HL-60/S4 (cell line): Measurements from ENCODE around the gene ALOX5AP.

Experiments
- in situ Hi-C: fragments of 300-500 bp; cut with MboI; formaldehyde crosslinking; loops from 2 replicates; pipeline ENCODE4 v1.14.3; 2022; ENCODE audit warnings: low sequenced_read_pairs

Gene ALOX5AP

DNA sequence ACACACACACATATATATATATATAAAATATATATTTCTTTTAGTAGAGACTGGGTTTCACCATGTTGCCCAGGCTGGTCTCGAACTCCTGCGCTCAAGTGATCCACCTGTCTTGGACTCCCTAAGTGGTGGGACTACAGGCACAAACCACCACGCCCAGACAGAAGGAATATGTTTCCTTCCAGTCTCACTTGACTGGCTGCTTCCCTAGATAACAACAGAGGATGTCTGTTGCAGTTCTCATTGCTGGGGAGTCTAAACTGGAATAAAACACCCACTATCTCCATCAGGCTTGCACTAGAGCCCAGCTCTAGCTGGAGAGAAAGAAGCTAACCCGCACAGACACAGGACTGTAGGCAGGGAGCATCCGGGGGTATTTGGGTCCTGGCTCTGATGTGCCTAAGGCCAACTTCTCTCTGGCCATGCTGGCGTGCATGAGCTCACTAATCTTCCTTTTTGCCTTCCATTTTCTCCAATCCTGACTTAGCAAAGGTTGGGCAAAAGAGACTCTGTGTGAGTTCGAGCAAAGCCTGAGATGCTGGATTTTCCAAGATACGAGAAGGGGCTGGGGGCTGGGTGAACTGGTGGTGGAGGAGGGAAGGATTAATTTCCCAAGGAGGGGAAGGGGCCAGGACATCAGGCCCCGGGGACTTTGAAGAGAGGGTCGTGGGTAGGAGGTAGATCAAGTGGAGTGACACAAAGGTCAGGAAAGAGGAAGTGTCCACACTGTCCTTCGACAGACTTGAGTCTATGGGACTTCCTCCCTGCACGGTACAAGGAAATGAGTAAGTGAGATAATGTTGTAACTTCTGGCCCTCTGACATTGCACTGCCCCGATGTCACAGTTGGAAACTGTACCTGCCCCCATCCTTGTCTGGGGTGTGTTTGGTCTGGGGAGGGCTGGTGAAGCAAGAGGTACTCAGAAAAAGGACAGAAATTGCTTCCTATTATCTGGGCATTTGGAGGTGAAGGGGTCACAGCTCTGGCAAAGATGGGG lies 22.5 kb upstream of the ALOX5AP start:
- in situ Hi-C loops: no loop called here

DNA sequence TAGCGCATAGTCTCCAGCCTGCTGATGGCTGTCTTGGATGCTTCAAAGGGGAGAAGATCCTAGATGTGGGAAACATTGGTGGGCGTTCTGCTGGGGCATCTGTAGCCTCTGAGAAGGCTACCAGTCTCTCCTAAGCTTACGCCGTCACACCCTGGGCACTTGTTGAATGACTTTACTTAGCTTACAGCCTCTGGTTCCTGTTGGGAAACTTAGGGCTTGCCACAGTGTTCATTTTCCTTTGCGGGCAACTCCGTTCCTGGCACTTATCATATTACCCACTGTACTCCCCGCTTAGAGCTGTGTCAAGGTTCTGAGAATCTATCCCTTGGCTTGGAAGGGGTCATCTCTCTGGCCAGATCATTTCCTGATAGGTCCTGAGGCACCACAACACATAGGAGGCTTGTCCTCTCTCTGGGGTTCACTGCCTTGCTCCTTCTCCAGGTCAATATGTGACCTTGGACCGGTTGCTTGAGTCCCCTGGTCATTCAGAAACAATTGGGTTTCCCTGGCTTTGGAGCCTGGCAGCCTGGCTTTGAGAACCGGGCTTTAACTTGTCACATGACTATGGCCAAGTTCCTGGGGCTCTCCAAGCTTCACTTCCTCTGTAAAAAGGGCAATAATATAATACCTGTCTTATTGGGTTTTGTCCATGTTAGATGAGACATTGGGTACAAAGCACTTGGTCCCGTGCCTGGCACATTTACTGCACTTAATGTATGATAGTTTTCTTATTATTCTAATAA lies 20.5 kb upstream of the ALOX5AP start:
- in situ Hi-C loops: no loop called here

DNA sequence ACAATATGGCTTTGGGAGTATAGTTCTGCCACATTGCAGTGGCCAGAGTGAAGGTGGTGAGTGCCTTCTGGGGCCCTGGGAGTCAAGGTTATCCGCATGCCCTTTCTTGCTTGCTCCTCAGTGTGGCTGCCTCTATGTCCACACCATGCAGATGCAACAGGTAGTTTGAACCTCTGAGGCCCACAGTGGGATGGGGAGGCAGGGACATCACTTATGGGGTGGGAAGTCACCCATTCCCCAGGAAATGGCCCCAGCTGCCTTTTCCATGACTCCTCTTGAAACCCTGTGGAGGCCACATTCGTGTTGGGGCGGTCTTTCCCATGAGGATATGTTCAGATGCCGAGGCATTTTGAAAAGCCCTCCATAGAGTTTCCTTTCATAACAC lies 20.0 kb upstream of the ALOX5AP start:
- in situ Hi-C loops: no loop called here

DNA sequence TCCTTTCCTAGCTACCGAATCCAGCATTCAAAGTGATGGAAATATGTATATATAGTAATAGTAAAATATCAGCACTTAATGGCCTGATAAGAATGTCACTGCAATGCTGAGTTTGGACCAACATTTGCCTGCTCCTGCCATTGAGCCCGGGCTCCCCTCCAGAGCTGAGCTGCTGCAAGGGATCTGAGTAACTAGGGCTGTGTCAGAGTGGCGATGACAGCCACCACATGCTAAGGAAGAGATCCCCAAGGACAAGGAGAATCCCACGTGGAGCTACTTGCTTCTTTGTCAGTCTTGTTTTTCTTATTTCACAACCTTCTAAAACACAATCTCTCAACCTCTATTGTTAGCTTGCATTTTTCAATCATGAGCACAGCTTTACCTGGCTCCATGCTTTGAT lies 19.5 kb upstream of the ALOX5AP start:
- in situ Hi-C loops: no loop called here

DNA sequence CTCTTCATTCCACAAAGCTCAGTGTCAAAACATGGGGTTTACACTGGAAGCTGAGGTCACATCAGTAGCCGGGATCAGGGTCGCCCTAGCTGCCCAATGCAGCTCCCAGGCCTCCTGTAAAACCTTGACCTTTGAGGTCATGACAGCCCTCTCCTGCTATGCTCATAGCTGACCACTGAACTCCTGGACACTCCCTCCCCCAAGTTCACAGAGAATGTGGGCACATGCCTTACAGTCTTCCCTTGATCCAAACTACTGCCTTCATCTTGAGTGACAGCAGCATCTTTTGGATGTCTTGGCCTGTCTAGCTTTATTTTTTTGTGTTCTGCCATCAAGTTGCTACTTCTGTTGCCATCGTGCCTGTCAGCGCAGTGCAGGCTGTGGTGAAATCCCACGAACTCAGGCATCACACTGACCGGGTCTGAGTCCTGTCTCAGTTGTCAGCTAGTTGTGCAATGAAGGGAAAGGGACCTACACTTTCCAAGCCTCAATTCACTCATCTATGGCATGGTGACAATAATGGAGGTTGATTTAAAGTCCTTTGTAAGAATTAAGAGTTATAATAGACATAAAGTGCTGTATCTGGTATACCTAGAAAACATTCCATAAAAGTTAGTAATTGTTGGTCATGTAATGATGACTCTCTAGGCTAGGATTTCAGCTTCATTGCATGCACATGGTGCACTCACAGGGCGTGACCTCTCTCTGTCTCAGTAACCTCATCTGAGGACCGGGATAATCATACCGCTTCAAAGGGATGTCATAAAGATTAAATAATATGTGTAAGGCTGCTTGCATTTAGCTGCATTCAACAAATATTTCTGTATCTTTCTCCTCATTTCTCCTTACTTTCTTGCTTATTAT lies 16.4 kb upstream of the ALOX5AP start:
- in situ Hi-C loops: no loop called here

DNA sequence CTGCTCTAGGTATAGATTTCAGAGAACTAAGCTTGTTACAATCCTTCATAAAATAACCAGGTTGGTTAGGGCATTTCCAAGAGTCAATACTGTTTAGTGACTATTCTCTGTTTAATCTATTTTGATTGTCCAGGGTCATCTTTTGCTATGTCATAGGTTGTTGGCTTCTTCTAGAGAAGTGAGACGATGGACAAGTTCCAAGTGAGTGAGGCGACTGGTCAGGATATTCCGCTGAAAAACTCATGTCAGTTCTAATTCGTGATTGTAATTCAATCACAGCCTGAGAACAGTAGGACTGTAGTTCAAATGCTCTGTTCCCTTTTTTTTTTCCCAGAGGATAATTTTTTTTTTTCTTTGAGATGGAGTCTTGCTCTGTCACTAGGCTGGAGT lies 15.8 kb upstream of the ALOX5AP start:
- in situ Hi-C loops: no loop called here

DNA sequence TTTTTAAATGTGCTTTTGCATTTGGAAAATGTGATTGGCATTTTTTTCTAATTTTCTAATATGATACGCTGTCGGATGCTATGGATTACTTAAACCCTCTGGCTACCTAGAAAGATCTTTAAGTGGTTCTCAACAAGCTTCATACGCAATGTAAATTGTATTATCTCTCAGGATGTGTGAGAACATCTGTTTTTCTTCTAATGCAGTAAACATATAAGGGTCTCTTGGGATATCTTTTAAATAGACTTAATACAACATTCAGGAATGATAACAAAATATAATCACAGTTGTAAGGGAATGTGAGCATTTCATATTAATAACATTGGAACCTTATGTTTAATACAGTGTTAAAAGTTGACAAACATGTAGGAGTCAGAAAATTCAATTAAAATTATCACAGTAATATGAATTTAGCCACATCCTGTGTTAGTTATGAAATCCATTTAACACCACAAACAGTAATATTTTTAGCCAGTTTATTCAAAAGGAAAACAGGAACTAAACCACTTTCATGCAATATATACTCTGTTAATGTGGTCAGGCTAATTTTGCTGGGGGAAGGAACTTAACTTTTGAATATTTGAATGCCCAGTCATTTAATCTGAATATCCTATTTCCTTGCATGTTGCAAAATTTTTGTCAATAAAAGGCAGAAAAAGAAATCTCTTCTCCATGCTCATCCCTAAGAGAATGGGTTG lies 15.0 kb upstream of the ALOX5AP start:
- in situ Hi-C loops: no loop called here

DNA sequence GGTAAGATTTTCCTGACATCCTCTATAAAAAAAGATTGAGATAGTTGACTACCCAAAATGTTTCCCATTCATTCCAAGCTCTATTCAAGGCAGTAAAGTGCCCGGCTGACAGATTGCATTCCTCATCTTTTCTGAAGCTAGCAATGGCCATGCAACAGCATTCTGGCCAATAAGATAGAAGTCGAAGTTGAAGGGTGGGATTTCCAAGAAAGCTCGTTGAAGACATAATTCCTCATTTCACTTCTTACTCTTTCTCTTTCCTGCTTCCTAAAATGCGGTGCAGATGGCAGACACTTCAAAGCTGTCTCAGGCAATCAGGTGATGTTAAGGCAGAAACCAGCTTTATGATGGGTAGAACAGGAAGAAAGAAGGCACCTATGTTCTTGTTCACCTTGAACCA lies 13.4 kb upstream of the ALOX5AP start:
- in situ Hi-C loops: no loop called here

DNA sequence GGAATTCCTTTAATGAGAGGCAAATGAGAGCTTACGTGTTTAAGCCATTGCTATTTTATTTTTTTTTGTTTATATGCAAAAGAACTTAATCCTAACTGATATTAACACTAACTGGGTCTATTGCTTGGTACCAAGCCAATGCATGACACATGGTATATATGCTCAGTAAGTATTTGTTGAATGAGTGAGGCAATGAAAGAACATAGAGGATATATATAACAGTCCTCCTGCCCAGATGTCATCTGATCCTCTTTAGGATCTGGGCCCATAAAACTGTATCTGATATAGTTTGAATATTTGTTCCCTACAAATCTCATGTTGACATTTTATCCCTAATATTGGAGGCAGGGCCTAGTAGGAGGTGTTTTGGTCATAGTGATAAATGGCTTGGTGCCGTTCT lies 13.0 kb upstream of the ALOX5AP start:
- in situ Hi-C loops: no loop called here

DNA sequence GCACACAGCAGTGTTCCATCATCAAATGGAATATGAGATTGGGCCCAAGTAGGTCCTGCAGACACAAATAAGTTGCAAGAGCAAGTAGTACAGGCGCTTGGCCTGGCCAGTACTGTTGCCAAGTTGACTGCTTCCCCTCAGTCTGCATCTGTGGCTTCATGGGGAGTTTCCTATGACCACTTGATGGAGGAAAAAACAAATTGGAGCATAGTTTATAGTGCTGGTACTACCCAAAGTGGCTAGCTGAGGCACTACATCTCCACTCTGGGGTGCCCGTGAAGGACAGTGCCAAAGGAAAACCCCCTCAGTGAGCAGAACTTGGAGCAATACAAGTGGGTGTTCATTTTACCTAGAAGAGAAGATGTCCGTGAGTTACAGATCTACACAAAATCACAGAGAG lies 10.6 kb upstream of the ALOX5AP start:
- in situ Hi-C loops: no loop called here

DNA sequence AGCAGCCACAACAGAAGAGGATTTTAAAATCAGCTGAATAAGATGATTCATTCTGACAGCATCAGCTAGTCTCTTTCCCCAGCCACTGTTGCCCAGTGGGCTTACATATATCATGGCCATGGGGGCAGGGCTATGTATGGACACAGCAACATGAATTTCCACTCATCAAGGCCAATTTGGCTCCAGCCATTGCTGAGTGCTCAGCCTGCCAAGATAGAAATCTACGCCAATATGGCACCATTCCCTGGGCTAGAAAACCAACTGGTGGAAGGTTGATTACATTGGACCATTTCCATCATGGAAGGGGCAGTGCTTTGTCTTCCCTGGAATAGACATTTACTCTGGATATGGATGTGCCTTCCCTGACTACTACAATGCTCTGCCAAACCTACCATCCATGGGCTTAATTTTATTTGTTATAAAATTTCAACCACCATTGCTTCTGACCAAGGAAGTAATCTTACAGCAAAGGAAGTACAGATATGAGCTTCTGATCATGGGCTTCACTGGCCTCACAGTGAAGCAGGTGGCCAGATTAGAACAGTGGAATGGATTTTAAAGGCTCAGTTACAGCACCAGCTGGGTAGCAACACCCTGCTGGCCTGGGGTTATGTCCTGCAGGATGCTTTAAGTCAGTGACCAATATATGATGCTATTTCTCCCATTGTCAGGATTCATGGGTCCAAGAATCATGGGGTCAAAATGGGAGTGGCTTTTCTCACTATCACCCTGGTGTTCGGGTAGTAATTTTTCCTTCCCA lies 9.8 kb upstream of the ALOX5AP start:
- in situ Hi-C loops: no loop called here

DNA sequence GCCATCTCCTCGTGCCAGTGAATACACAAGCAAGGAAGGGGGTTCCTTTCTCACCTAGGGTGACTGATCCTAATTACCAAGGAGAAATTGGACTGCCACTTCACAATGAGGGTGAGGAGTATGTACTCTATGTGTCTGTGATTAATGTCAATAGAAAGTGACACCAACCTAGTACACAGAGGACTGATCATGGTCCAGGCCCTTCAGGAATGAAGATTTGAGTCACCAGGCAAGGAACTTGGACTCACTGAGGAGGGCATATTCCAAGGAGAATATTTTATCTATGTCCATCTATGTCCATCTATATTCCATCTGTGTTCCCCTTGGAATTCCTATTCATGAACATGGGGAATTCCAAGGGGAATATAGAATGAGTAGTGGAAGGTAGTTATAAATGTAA lies 9.2 kb upstream of the ALOX5AP start:
- in situ Hi-C loops: no loop called here

DNA sequence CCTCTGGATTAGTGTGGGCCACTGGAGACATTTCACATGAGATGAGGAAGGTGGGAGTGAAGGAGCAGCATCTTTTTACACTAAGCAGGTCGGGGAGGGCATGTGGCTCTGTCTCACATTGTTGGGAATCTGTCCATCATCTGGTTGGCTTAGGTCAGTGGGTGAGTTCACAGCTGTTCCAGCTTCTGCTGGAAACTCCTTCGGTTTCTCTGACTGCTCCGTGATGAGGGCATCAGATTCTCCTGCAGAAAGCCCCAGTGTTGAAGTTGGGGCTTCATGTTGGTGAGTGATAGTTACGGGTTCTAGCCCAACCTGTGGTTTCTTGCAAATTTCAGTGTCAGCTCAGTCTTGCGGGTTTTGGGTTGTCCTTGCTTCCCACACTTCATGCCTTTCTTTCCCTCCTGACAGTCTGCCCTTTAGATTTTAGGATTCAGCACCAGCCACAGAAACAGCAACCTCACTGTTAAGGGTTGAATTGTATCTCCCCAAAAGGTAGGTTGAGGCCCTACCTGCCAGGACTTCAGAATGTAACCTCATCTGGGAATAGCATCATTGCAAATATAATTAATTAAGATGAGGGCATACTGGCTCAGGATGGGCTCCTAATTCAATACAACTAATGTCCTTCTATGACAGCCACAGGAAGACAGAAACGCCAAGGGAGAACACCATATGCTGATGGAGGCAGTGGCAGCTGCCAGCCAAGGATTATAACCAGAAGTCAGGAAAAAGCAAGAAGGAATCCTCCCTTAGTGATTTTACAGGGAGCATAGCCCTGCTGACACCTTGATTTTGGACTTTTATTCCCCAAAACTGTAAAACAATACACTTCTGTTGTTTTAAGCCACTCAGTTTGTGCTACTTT lies 7.6 kb upstream of the ALOX5AP start:
- in situ Hi-C loops: no loop called here

DNA sequence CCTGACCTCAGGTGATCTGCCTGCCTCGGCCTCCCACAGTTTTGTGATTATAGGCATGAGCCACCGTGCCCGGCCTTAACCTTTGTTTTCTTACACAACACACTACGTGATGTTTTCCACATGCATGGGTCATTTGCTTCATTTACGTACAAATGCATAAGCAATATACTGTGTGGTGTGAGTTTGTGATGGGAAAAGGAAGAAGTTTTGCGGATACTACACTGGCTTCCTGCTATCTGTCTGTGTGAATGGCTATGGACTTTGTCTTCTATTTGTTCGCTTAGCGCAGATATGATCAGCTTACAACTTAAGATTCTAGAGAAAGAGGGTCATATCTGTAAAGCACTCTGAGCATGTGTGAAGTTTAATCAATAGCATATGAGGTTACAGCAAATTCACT lies 5.5 kb upstream of the ALOX5AP start:
- in situ Hi-C loops: no loop called here

DNA sequence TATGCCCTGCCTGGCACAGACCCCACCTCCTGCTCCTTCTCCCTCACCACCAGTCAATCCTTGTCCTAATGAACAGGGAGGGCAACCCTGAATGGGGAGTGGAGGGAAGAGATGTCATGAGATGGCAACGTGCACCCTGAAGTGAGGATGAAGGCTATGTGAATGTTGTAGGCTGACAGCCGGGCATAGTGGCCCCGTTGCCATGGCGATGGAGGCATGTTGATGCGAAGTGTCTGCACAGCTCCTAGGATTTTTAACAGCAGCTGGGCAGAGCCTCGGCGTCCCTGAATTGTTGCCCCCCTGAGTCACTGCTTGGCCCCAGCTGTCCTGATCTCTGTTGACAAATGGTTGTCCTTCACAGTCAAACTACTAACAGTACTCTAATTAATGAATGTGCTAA lies 4.8 kb upstream of the ALOX5AP start:
- in situ Hi-C loops: no loop called here

DNA sequence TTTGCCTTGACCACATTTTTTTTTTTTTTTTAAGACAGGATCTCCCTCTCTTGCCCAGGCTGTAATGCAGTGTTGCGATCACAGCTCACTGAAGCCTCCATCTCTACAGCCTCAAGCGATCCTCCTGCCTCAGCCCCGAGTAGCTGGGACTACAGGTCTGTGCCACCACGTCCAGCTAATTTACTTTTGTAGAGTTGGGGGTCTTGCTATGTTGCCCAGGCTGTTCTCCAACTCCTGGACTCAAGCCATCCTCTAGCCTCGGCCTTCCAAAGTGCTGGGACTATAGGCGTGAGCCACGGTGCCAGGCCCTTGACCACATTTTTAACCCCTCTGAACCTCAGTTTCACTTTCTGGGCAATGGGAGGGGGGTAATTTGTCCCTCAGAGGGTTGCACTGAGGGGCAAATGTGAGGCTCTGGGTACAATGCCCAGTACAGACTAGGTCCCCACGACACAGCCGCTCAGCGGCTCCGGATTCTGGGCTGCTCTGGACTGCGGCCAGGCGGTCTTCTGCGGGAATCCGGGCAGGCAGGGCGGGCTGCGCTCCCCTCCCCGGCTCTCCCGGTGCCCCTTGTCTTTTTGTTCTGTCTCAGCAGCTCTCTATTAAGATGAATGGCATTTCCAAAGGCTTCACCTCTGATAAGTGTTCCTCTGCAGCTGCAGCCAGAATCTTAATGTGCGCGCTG lies 3.8 kb upstream of the ALOX5AP start:
- in situ Hi-C loops: no loop called here

DNA sequence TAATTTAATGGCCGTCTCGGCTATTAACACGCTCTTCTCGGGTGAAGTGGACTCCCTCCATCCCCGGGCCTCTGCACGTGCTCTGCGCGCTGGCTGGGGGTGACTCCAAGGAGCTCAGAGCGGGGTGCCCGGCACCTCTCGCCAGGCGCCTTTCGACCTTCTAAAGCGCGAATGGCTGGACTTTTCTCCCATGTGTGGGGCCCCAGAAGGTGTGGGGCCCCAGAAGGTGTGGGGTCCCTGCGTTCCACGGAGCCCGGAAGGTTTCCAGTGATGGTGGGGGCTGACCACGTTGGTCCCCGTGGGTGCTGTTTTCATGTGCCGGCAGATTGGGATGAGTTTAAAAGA lies 3.3 kb upstream of the ALOX5AP start:
- in situ Hi-C loops: no loop called here

DNA sequence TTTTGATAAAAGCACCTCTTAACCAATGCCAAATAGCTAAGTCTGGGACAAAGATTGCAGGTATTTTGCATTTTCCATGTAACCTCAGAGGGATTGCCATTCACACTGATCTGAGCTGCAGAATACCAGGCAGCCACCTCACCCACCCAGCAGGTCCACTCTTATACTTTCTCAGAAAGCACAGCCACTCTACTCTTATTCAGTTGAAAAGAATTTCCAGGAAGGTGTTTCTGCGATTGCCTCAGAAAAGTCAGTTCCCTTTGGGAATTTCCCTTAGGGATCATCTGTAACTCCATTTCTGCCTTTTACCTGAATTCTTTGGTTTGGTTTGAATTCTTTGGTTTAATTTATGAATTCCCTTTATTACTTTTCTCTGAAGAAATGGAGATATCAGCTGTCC lies 904 bp upstream of the ALOX5AP start:
- in situ Hi-C loops: no loop called here

DNA sequence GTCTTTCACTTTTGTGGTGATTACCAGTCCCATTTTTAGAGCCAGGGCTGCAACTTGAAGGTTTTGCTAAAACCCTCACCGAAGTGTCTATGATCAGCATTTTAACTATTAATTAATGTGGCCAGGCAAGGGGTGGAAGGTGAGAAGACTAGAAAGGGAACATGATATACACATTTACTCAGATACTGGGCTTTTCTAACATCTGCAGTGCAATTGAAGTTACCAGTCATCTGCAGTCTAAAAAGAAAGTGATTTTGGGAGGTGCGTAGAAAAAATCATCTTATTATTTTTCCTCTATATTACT lies 481 bp downstream of the ALOX5AP start:
- in situ Hi-C loops: no loop called here
